OCI-LY1 (cell line): Measurements from ENCODE around the gene WWOX.

Source experiments
- H2AFZ ChIP-seq: fragments of 200-600 bp; sonication (generic), shearing (Covaris generic); 2 replicates; pipeline ENCODE4 v1.6.0; 2014; ENCODE audit warnings: antibody characterized with exemption, mild to moderate bottlenecking, low read length
- H3F3A ChIP-seq: fragments of 200-600 bp; sonication (generic), shearing (Covaris generic); 2 replicates; pipeline ENCODE4 v1.6.0; 2014; ENCODE audit warnings: mild to moderate bottlenecking, antibody characterized with exemption, low read length, moderate library complexity; ENCODE audit not compliant: insufficient read depth
- H3K27ac ChIP-seq: fragments of 200-600 bp; sonication (generic); 2 replicates; pipeline ENCODE4 v1.5.1; 2014; ENCODE audit warnings: low read length, mixed run types, mild to moderate bottlenecking, low read depth; ENCODE audit not compliant: poor library complexity, severe bottlenecking
- H3K27me3 ChIP-seq: fragments of 200-600 bp; sonication (generic); 2 replicates; pipeline ENCODE4 v1.6.0; 2014; ENCODE audit warnings: antibody characterized with exemption, mild to moderate bottlenecking, low read length, moderate library complexity; ENCODE audit not compliant: insufficient read depth
- H3K36me3 ChIP-seq: fragments of 200-600 bp; sonication (generic); 2 replicates; pipeline ENCODE4 v1.6.1; 2014; ENCODE audit warnings: mild to moderate bottlenecking, antibody characterized with exemption, low read length, moderate library complexity, mixed read lengths; ENCODE audit not compliant: insufficient read depth
- H3K4me1 ChIP-seq: fragments of 200-600 bp; sonication (generic); 2 replicates; pipeline ENCODE4 v1.5.1; 2014; ENCODE audit warnings: mild to moderate bottlenecking, low read length, moderate library complexity; ENCODE audit not compliant: insufficient read depth, severe bottlenecking
- H3K4me2 ChIP-seq: fragments of 200-600 bp; sonication (generic), shearing (Covaris generic); 2 replicates; pipeline ENCODE4 v1.6.1; 2014; ENCODE audit warnings: low read length
- H3K4me3 ChIP-seq: fragments of 200-600 bp; sonication (generic); 2 replicates; pipeline ENCODE4 v1.5.1; 2014; ENCODE audit warnings: low read length, low read depth, mild to moderate bottlenecking, mixed read lengths; ENCODE audit not compliant: poor library complexity, severe bottlenecking
- H3K79me2 ChIP-seq: fragments of 200-600 bp; shearing (Covaris generic); 2 replicates; pipeline ENCODE4 v1.6.1; 2016; ENCODE audit warnings: mixed run types, low read length, mixed read lengths; ENCODE audit not compliant: insufficient read depth
- H3K9ac ChIP-seq: fragments of 200-600 bp; sonication (generic), shearing (Covaris generic); 2 replicates; pipeline ENCODE4 v1.6.1; 2014; ENCODE audit warnings: mild to moderate bottlenecking, low read length, mixed read lengths
- H3K9me2 ChIP-seq: fragments of 200-600 bp; sonication (generic), shearing (Covaris generic); 2 replicates; pipeline ENCODE4 v1.6.1; 2014; ENCODE audit warnings: low read depth, mild to moderate bottlenecking, low read length, mixed read lengths
- H3K9me3 ChIP-seq: fragments of 200-600 bp; shearing (Covaris generic); 2 replicates; pipeline ENCODE4 v1.6.1; 2014; ENCODE audit warnings: low read length, mixed read lengths
- H4K20me1 ChIP-seq: fragments of 200-600 bp; sonication (generic), shearing (Covaris generic); 2 replicates; pipeline ENCODE4 v1.6.0; 2016; ENCODE audit warnings: mild to moderate bottlenecking, low read length; ENCODE audit not compliant: insufficient read depth
- EZH2 ChIP-seq: fragments of 200-600 bp; sonication (generic), shearing (Covaris generic); IDR thresholded peaks from 2 replicates; pipeline ENCODE4 v1.8.0; 2017; ENCODE audit warnings: borderline replicate concordance, mixed run types, mild to moderate bottlenecking, antibody characterized with exemption, low read length, moderate library complexity, mixed read lengths
- TF ChIP-seq, protein P1 (sequence below): fragments of 200-600 bp; sonication (generic), shearing (Covaris generic); IDR thresholded peaks from 2 replicates; pipeline ENCODE4 v1.5.1; 2017; ENCODE audit warnings: mild to moderate bottlenecking, antibody characterized with exemption, low read length, moderate library complexity, mixed read lengths

WWOX gene

DNA sequence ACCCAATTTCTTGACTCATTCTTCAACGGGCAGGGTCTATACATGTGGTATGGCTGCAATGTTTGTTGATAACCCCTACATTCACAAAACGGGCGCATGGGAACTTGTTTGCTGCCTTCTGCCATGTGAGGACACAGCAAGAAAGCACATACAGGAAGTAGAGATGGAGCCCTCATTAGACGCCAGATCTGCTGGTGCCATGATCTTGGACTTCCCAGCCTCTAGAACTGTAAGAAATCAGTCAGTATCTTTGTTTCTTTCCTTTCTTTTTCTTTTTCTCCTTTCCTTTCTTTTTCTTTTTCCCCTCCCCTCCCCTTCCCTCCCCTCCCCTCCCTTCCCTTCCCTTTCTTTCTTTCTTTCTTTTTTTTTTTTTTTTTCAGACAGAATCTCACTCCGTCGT is 165.2 kb downstream of the WWOX start:
- Histone ChIP-seq H3K9ac (no peak overlapping the region), H3K79me2 (no peaks in the 10 kb centered on the region), H3K36me3 (no peaks in the 10 kb centered on the region), H4K20me1 (no peaks in the 10 kb centered on the region), H3F3A (no peaks in the 10 kb centered on the region), H3K4me3 (no peak overlapping the region), H3K9me3 (no peaks in the 10 kb centered on the region), H2AFZ (no peak overlapping the region), H3K27me3 (no peaks in the 10 kb centered on the region), H3K4me2 (no peak overlapping the region), H3K9me2 (no peaks in the 10 kb centered on the region), H3K27ac (no peak overlapping the region), H3K4me1 (no peaks in the 10 kb centered on the region)
- TF ChIP-seq, protein P1, sequence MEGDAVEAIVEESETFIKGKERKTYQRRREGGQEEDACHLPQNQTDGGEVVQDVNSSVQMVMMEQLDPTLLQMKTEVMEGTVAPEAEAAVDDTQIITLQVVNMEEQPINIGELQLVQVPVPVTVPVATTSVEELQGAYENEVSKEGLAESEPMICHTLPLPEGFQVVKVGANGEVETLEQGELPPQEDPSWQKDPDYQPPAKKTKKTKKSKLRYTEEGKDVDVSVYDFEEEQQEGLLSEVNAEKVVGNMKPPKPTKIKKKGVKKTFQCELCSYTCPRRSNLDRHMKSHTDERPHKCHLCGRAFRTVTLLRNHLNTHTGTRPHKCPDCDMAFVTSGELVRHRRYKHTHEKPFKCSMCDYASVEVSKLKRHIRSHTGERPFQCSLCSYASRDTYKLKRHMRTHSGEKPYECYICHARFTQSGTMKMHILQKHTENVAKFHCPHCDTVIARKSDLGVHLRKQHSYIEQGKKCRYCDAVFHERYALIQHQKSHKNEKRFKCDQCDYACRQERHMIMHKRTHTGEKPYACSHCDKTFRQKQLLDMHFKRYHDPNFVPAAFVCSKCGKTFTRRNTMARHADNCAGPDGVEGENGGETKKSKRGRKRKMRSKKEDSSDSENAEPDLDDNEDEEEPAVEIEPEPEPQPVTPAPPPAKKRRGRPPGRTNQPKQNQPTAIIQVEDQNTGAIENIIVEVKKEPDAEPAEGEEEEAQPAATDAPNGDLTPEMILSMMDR: no peak
- no peak for TF ChIP-seq EZH2

DNA sequence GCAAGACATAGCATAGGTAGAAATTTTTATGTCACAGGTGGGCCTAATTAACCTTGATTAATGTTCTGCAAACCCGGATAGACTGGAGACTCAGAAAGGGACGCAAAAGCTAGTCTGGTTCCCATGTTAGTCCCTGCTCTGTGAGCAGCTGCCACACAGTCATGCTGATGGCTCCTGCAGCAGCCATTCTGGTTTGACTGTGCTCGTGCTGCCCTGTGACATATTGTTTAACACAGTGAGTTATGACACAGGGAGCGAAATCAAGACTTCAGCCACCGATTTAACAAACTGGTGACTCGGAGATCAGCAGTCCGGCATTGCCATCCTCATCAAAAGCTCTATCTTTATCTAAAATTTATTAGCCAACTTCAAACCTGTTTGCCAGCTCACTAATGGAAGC is 169.8 kb downstream of the WWOX start:
- Histone ChIP-seq H3F3A (no peaks in the 10 kb centered on the region), H3K9me3 (no peaks in the 10 kb centered on the region), H3K4me1 (no peaks in the 10 kb centered on the region), H3K4me2 (no peak overlapping the region), H2AFZ (no peak overlapping the region), H3K9me2 (no peaks in the 10 kb centered on the region), H3K27me3 (no peaks in the 10 kb centered on the region), H3K79me2 (no peaks in the 10 kb centered on the region), H3K36me3 (no peaks in the 10 kb centered on the region), H3K4me3 (no peak overlapping the region), H3K9ac (no peak overlapping the region), H3K27ac (no peak overlapping the region), H4K20me1 (no peaks in the 10 kb centered on the region)
- TF ChIP-seq EZH2: no peak
- TF ChIP-seq, protein P1: no peak

DNA sequence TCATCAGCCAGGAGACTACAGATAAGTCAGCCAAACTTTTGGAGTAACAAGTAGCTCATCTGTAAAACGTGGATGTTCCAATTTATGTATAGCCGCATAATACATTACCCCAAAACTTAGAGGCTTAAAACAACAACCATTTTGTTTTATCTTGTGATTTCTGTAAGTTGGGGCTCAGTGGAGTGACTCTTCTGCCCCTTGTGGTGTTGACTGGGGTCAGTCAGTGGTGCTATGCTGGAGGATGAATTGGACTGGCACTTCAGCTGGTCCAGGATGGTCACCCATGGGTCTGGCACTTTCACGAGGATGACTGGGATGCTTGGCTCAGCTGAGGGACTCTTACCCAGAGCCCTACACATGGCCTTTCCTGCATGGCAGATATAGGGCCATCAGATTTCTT is 172.5 kb downstream of the WWOX start:
- H3K79me2 ChIP-seq: no peaks in the 10 kb centered on the region
- H3K27ac ChIP-seq: no peak overlapping the region
- TF ChIP-seq EZH2: no peak
- TF ChIP-seq, protein P1: no peak

More for the DNA sequence above, 172.5 kb downstream of the WWOX start:
- H3K36me3 ChIP-seq: no peaks in the 10 kb centered on the region
- H3F3A ChIP-seq: no peaks in the 10 kb centered on the region
- H2AFZ ChIP-seq: no peak overlapping the region
- H3K27me3 ChIP-seq: no peaks in the 10 kb centered on the region
- H3K9me2 ChIP-seq: no peaks in the 10 kb centered on the region
- H3K9me3 ChIP-seq: no peaks in the 10 kb centered on the region
- H3K4me3 ChIP-seq: no peak overlapping the region
- no peaks in the 10 kb centered on the region for H3K4me1 ChIP-seq
- H3K4me2 ChIP-seq: no peak overlapping the region
- no peak overlapping the region for H3K9ac ChIP-seq
- H4K20me1 ChIP-seq: no peaks in the 10 kb centered on the region
